Measurements from ENCODE around the gene TPRG1L. TPM values are rescaled to one million over a fixed set of nuclear protein-coding genes. Genes with fewer than 3 reads are reported as not detected.

Gene TPRG1L
- total RNA-seq, 2 donors from 2014 or later = 8.6 to 24.4 TPM

- Histone ChIP-seq H3K27me3 (no peaks in the 10 kb centered on the region), H3K27ac (no peak overlapping the region), H3K9me3 (no peaks in the 10 kb centered on the region), H3K4me3 (no peak overlapping the region), H3K4me1 (peaks cover 12% of the 10 kb centered on the region), H3K36me3 (replicated peaks in 1 of 2; ENCODE audit: insufficient read depth in 1 of 2, low read depth in 2 of 2) (no peaks in the 10 kb centered on the region)
- intact Hi-C loops (cut with DNase I) = no loop called here
- WGBS, 2 donors = 65 to 73% methylated on average over 13 to 30 of the region's 31 CpGs
- ATAC-seq = no peak
- no peak for DNase-seq
- TF ChIP-seq CTCF (IDR thresholded peaks at IDR 0.05) (no peak), POLR2A (IDR thresholded peaks at IDR 0.05) (no peak)
Measured at GRCh38 chr1:3594706-3595377, 30.0 kb upstream of the TPRG1L start.

GRCh38 chr1:3595949-3596348 is 28.9 kb upstream of the TPRG1L start:
- DNase-seq (no peak), ATAC-seq (no peak)
- Histone ChIP-seq H3K27me3 (no peaks in the 10 kb centered on the region), H3K9me3 (no peaks in the 10 kb centered on the region), H3K36me3 (replicated peaks in 1 of 2; ENCODE audit: insufficient read depth in 1 of 2, low read depth in 2 of 2) (no peaks in the 10 kb centered on the region), H3K4me3 (no peak overlapping the region), H3K27ac (no peak overlapping the region), H3K4me1 (peaks cover 12% of the 10 kb centered on the region)
- TF ChIP-seq CTCF (IDR thresholded peaks at IDR 0.05) (no peak), POLR2A (IDR thresholded peaks at IDR 0.05) (no peak)
- intact Hi-C loops (cut with DNase I) = no loop called here
- WGBS, 2 donors = 68% methylated on average over 7 of the region's 7 CpGs; no CpG with 5 or more reads in 1 of the 2 donors

GRCh38 chr1:3596663-3597598 is 27.9 kb upstream of the TPRG1L start:
- H3K4me1 ChIP-seq = peaks cover 12% of the 10 kb centered on the region
- H3K27me3 ChIP-seq = no peaks in the 10 kb centered on the region
- WGBS, 2 donors = 71 to 84% methylated on average over 16 to 26 of the region's 29 CpGs
- TF ChIP-seq POLR2A (IDR thresholded peaks at IDR 0.05) (no peak), CTCF (IDR thresholded peaks at IDR 0.05) (no peak)
- H3K4me3 ChIP-seq = no peak overlapping the region
- ATAC-seq = no peak
- no peaks in the 10 kb centered on the region for H3K36me3 ChIP-seq (replicated peaks in 1 of 2; ENCODE audit: insufficient read depth in 1 of 2, low read depth in 2 of 2)
- no peaks in the 10 kb centered on the region for H3K9me3 ChIP-seq
- DNase-seq = no peak
- no peak overlapping the region for H3K27ac ChIP-seq
- intact Hi-C loops (cut with DNase I) = no loop called here

GRCh38 chr1:3597599-3597964 is 27.2 kb upstream of the TPRG1L start:
- ATAC-seq (no peak), DNase-seq (no peak)
- H3K9me3 ChIP-seq = no peaks in the 10 kb centered on the region
- H3K36me3 ChIP-seq (replicated peaks in 1 of 2; ENCODE audit: insufficient read depth in 1 of 2, low read depth in 2 of 2) = no peaks in the 10 kb centered on the region
- H3K4me3 ChIP-seq = no peak overlapping the region
- no peaks in the 10 kb centered on the region for H3K27me3 ChIP-seq
- peaks cover 12% of the 10 kb centered on the region for H3K4me1 ChIP-seq
- 48 to 50% methylated on average over 7 to 11 of the region's 11 CpGs for WGBS, 2 donors
- intact Hi-C loops (cut with DNase I) = no loop called here
- no peak overlapping the region for H3K27ac ChIP-seq
- TF ChIP-seq POLR2A (IDR thresholded peaks at IDR 0.05) = no peak
- TF ChIP-seq CTCF (IDR thresholded peaks at IDR 0.05) = no peak

Measured in body of pancreas (tissue), 4 donors.